Lower lobe of right lung (tissue), 2 donors: ENCODE measurements around the gene EFCAB6. TPM values are rescaled to one million over a fixed set of nuclear protein-coding genes. Genes with fewer than 3 reads are reported as not detected.

Experiments
- ATAC-seq, 2 donors: fragments of 200-7000 bp; cut with Tn5 transposase; one replicate each; pipeline ENCODE4 v1.9.1; 2020 to 2022; ENCODE audit warnings: mild to moderate bottlenecking in 2 of 2, moderate library complexity in 2 of 2
- DNase-seq: peaks from one replicate; pipeline ENCODE4 v3.0.0-alpha.2; 2020
- H3K27ac ChIP-seq: fragments of 200-600 bp; one replicate; pipeline ENCODE4 v1.8.0; 2022
- H3K27me3 ChIP-seq: fragments of 200-600 bp; one replicate; pipeline ENCODE4 v1.8.0; 2022; ENCODE audit warnings: low read depth
- H3K36me3 ChIP-seq: fragments of 200-600 bp; one replicate; pipeline ENCODE4 v1.8.0; 2022; ENCODE audit warnings: mild to moderate bottlenecking
- H3K4me1 ChIP-seq: fragments of 200-600 bp; one replicate; pipeline ENCODE4 v1.8.0; 2022
- H3K4me3 ChIP-seq: fragments of 200-600 bp; one replicate; pipeline ENCODE4 v1.8.0; 2022; ENCODE audit warnings: mild to moderate bottlenecking
- H3K9me3 ChIP-seq: fragments of 200-600 bp; one replicate; pipeline ENCODE4 v1.8.0; 2022
- CTCF ChIP-seq: fragments of 200-600 bp; IDR thresholded peaks from one replicate; pipeline ENCODE4 v1.8.0; 2022; ENCODE audit warnings: antibody characterized with exemption, mild to moderate bottlenecking
- intact Hi-C: fragments of 100-400 bp; cut with DNase I; formaldehyde crosslinking; loops from one replicate; pipeline ENCODE4 v1.11.0; 2022
- total RNA-seq: library from RNA; stranded (reverse); fragmentation: NEBNext Ultra II Directional; extraction: Animal tissue kit (Norgen Biotek cat#: 25700); gene quantifications from one replicate; pipeline ENCODE4 v1.2.1, GENCODE V29; 2021
- donor health status: DM: no; HTN: yes; CAD: no; lungs with severe emphysema.

The EFCAB6 gene
- total RNA-seq, 1 donor from 2014 or later = 5.8 TPM

DNA sequence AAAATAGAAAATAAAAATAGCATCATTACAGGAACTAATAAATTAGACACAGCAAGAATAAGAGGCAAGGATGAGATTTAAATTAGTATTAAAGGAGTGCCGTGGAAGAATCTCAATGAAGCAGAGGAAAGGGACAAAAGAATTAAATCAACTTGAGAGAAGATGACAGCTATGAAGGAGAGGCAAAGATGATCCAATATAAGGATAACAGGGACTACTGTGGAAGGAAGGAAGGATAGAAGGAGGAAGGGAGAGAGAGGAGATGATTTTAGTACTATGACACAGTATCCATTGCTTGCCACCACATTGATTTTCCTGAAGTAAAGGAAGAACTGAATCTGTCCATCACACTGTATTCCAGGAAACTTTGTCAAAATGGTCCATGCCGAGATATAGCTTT lies 98.0 kb downstream of the EFCAB6 start:
- Histone ChIP-seq H3K9me3 (no peaks in the 10 kb centered on the region), H3K4me3 (no peak overlapping the region), H3K4me1 (no peaks in the 10 kb centered on the region), H3K27me3 (no peaks in the 10 kb centered on the region), H3K36me3 (no peaks in the 10 kb centered on the region), H3K27ac (no peak overlapping the region)
- intact Hi-C loops = no loop called here
- no peak for TF ChIP-seq CTCF
- DNase-seq (no peak), ATAC-seq (no peak)

GRCh38 chr22:43711681-43712080 lies 100.4 kb downstream of the EFCAB6 start:
- Histone ChIP-seq H3K36me3 (no peaks in the 10 kb centered on the region), H3K4me3 (no peak overlapping the region), H3K9me3 (no peaks in the 10 kb centered on the region), H3K27ac (no peak overlapping the region), H3K4me1 (no peaks in the 10 kb centered on the region), H3K27me3 (no peaks in the 10 kb centered on the region)
- no peak for ATAC-seq
- DNase-seq = no peak
- no peak for TF ChIP-seq CTCF
- intact Hi-C loops = no loop called here

- Histone ChIP-seq H3K9me3 (peaks cover 16% of the 10 kb centered on the region), H3K27ac (no peak overlapping the region), H3K4me3 (no peak overlapping the region), H3K27me3 (no peaks in the 10 kb centered on the region), H3K36me3 (no peaks in the 10 kb centered on the region), H3K4me1 (no peaks in the 10 kb centered on the region)
- no peak for ATAC-seq
- intact Hi-C loops = no loop called here
- DNase-seq = no peak
- TF ChIP-seq CTCF = no peak
Observed at GRCh38 chr22:43707648-43708047, 104.5 kb downstream of the EFCAB6 start.

GRCh38 chr22:43706571-43707328 lies 105.4 kb downstream of the EFCAB6 start:
- intact Hi-C loops = no loop called here

DNA sequence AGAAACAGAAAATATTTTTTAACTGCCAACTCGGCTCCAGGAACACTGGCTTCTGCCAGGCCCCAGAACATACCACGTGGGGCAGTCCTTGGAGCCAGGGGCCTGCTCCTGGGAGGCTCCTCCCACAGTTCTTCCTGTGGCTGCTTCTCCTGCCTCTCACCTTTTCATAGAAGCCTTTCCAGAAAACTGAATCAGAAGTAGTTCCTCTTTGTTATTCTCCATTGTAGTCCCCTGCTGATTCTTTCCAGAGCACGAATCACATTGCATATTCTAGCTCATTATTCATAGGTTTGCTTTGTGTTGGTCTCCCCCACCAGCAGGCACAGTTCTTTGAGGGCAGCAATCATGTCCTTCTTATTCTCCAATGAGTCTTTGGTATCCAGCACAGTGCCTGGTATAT lies 106.0 kb downstream of the EFCAB6 start:
- Histone ChIP-seq H3K27ac (no peak overlapping the region), H3K9me3 (peaks cover 16% of the 10 kb centered on the region), H3K27me3 (no peaks in the 10 kb centered on the region), H3K36me3 (no peaks in the 10 kb centered on the region), H3K4me3 (no peak overlapping the region), H3K4me1 (no peaks in the 10 kb centered on the region)
- intact Hi-C loops = no loop called here
- DNase-seq (no peak), ATAC-seq (no peak)
- TF ChIP-seq CTCF = no peak

More at GRCh38 chr22:43706571-43707328, 105.4 kb downstream of the EFCAB6 start:
- peaks cover 16% of the 10 kb centered on the region for H3K9me3 ChIP-seq
- H3K36me3 ChIP-seq = no peaks in the 10 kb centered on the region
- no peak overlapping the region for H3K4me3 ChIP-seq
- DNase-seq = no peak
- H3K27ac ChIP-seq = no peak overlapping the region
- no peaks in the 10 kb centered on the region for H3K27me3 ChIP-seq
- no peak for ATAC-seq
- no peak for TF ChIP-seq CTCF
- no peaks in the 10 kb centered on the region for H3K4me1 ChIP-seq
